ENCODE measurements around the gene MAP9.

GRCh38 chr4:155304375-155304774, 72.4 kb downstream of the MAP9 start:
- TF ChIP-seq CTCF (IDR thresholded peaks at IDR 0.05) (no peak), POLR2A (IDR thresholded peaks at IDR 0.05) (no peak)
